HFFc6 (cell line): ENCODE data around the gene ARHGAP10. TPM values are rescaled to one million over a fixed set of nuclear protein-coding genes. Genes with fewer than 3 reads are reported as not detected.

ENCODE experiments used
- DNase-seq: peaks from one replicate; pipeline ENCODE4 v3.0.0-alpha.2; 2018
- H3K27ac Mint-ChIP-seq: 2 replicates; pipeline ENCODE4 v1.8.0; 2020; ENCODE audit warnings: mild to moderate bottlenecking, mixed read lengths
- H3K27me3 Mint-ChIP-seq: 2 replicates; pipeline ENCODE4 v1.8.0; 2021; ENCODE audit warnings: mild to moderate bottlenecking, moderate library complexity, mixed read lengths; ENCODE audit not compliant: insufficient read depth
- H3K36me3 Mint-ChIP-seq: 2 replicates; pipeline ENCODE4 v1.8.0; 2021; ENCODE audit warnings: low read depth, mixed read lengths
- H3K4me1 Mint-ChIP-seq: 2 replicates; pipeline ENCODE4 v1.8.0; 2020; ENCODE audit warnings: low read depth, mixed read lengths
- H3K4me3 Mint-ChIP-seq: 2 replicates; pipeline ENCODE4 v1.8.0; 2020; ENCODE audit warnings: mild to moderate bottlenecking, moderate library complexity, mixed read lengths
- H3K9me3 Mint-ChIP-seq: 2 replicates; pipeline ENCODE4 v1.8.0; 2020; ENCODE audit warnings: mild to moderate bottlenecking, mixed read lengths
- total RNA-seq, 6 experiments: library from RNA; stranded (reverse); fragmentation: NEBNext Ultra II Directional; extraction: Animal tissue kit (Norgen Biotek cat#: 25700); gene quantifications; 2 replicates in 1 of 6; 3 replicates in 5 of 6; pipeline ENCODE4 v1.2.3, GENCODE V29; 2021
- TF ChIP-seq, protein P1 (sequence below): fragments of 200-600 bp; sonication (generic); IDR thresholded peaks from 2 replicates; pipeline ENCODE4 v1.5.0; 2021; ENCODE audit warnings: antibody characterized with exemption, mild to moderate bottlenecking

ARHGAP10 gene
- total RNA-seq, 6 experiments from 2014 or later = 31.1 to 37.1 (median 32.3) TPM

DNA sequence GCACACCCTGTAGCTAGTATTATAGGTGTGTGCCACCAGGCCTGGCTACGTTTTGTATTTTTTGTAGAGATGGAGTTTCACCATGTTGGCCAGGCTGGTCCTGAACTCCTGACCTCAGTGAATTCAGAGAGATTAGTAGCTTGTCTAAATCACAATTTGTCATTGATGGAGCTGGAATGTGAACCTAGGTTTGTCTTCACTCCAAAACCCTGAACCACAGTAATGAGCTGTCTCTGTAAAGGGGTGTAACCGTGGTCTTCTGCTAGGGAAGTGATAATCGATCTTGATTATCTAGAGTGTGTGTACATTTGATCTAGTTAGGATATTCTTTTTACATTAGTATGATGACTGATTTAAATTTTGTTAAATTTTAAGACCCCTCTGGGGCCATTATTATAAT, 8.3 kb downstream of the ARHGAP10 start:
- TF ChIP-seq, protein P1, sequence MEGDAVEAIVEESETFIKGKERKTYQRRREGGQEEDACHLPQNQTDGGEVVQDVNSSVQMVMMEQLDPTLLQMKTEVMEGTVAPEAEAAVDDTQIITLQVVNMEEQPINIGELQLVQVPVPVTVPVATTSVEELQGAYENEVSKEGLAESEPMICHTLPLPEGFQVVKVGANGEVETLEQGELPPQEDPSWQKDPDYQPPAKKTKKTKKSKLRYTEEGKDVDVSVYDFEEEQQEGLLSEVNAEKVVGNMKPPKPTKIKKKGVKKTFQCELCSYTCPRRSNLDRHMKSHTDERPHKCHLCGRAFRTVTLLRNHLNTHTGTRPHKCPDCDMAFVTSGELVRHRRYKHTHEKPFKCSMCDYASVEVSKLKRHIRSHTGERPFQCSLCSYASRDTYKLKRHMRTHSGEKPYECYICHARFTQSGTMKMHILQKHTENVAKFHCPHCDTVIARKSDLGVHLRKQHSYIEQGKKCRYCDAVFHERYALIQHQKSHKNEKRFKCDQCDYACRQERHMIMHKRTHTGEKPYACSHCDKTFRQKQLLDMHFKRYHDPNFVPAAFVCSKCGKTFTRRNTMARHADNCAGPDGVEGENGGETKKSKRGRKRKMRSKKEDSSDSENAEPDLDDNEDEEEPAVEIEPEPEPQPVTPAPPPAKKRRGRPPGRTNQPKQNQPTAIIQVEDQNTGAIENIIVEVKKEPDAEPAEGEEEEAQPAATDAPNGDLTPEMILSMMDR = no peak
- no peak for DNase-seq
- H3K9me3 Mint-ChIP-seq = no peaks in the 10 kb centered on the region
- H3K4me3 Mint-ChIP-seq = peak overlapping the region; percentile 37
- H3K4me1 Mint-ChIP-seq = peaks cover 81% of the 10 kb centered on the region
- H3K27me3 Mint-ChIP-seq = no peaks in the 10 kb centered on the region
- H3K36me3 Mint-ChIP-seq = peaks cover 19% of the 10 kb centered on the region
- H3K27ac Mint-ChIP-seq = peak overlapping the region; percentile 74

GRCh38 chr4:147741190-147741788, 9.4 kb downstream of the ARHGAP10 start:
- H3K4me3 Mint-ChIP-seq = peak overlapping the region; percentile 2; the same call in 1 of the 2 replicates
- peaks cover 19% of the 10 kb centered on the region for H3K36me3 Mint-ChIP-seq
- no peaks in the 10 kb centered on the region for H3K9me3 Mint-ChIP-seq
- H3K4me1 Mint-ChIP-seq = peaks cover 70% of the 10 kb centered on the region
- H3K27ac Mint-ChIP-seq = peak overlapping the region; percentile 74
- no peaks in the 10 kb centered on the region for H3K27me3 Mint-ChIP-seq
- TF ChIP-seq, protein P1 = no peak
- DNase-seq = peak; percentile 83

- no peak for DNase-seq
- H3K4me3 Mint-ChIP-seq = no peak overlapping the region
- H3K9me3 Mint-ChIP-seq = no peaks in the 10 kb centered on the region
- H3K27ac Mint-ChIP-seq = no peak overlapping the region
- no peaks in the 10 kb centered on the region for H3K27me3 Mint-ChIP-seq
- H3K36me3 Mint-ChIP-seq = peaks cover 29% of the 10 kb centered on the region
- H3K4me1 Mint-ChIP-seq = peaks cover 45% of the 10 kb centered on the region
- TF ChIP-seq, protein P1 = no peak
Observed at GRCh38 chr4:147747787-147748454, 16.0 kb downstream of the ARHGAP10 start.

DNA sequence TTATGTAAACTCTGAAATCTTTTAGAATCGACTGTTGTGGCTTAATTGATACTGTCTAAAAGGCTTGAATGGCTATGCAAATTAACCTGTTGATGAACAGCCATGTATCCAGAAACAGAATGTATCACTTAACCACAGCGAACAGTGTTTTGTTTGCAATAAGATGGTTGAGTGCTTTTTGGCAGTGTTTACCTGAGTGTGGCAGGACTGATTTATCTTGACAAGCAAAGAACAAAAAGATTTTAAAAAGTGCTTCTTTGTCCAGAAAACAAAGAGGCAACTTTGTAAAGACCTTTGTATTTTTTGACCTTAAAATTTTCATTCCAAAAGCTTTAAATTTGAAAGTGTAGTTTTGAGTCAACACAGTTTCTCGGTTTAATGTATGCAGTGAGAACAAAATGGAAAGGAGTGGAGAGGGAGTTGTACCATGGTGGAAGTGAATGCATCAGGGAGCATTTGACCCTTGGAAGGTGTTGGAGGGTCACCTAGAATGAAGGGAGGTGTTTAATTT, 18.0 kb downstream of the ARHGAP10 start:
- Mint-ChIP-seq H3K27me3 (no peaks in the 10 kb centered on the region), H3K27ac (no peak overlapping the region), H3K4me1 (peaks cover 51% of the 10 kb centered on the region)

DNA sequence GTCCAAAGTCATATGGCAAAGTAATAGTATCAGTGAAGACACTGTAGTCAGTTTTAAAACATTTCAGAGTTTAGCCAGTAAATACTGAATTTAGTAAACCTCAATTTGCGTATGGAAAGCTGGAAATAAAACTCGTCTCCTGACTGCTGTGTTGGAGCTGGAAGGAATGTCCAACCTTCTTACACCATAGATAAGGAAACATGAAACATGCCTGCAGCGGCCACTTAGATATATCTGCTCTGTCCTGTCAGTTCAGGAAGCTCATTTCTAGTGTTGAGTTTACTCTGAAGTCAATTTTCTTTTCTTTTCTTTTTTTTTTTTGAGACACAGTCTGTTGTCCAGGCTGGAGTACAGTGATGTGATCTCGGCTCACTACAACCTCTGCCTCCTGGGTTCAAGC, 21.2 kb downstream of the ARHGAP10 start:
- Mint-ChIP-seq H3K27me3 (no peaks in the 10 kb centered on the region), H3K4me3 (no peak overlapping the region), H3K9me3 (no peaks in the 10 kb centered on the region), H3K4me1 (peaks cover 61% of the 10 kb centered on the region), H3K27ac (peak overlapping the region; percentile 82), H3K36me3 (peaks cover 15% of the 10 kb centered on the region)
- no peak for DNase-seq
- TF ChIP-seq, protein P1 = no peak

More for the DNA sequence above, 18.0 kb downstream of the ARHGAP10 start:
- H3K36me3 Mint-ChIP-seq = peaks cover 18% of the 10 kb centered on the region
- H3K9me3 Mint-ChIP-seq = no peaks in the 10 kb centered on the region
- TF ChIP-seq, protein P1 = no peak
- no peak overlapping the region for H3K4me3 Mint-ChIP-seq
- DNase-seq = no peak
